GM18505 (cell line): ENCODE measurements around the gene F9.
"Not testable (repeated sequence)": the region's sequence is repeated elsewhere in the genome, so short reads cannot be mapped to it uniquely, and the experiment has no call there.

ENCODE experiments used
- ATAC-seq: cut with Tn5 transposase; IDR thresholded peaks from one replicate; pipeline ENCODE4 v1.9.1; 2021; ENCODE audit not compliant: unreplicated experiment
- POLR2A ChIP-seq: IDR thresholded peaks from 4 replicates; pipeline ENCODE4 v1.6.1; 2011; ENCODE audit warnings: borderline replicate concordance; ENCODE audit not compliant: insufficient read depth, insufficient read length; ENCODE audit errors: extremely low read depth

Gene F9

DNA sequence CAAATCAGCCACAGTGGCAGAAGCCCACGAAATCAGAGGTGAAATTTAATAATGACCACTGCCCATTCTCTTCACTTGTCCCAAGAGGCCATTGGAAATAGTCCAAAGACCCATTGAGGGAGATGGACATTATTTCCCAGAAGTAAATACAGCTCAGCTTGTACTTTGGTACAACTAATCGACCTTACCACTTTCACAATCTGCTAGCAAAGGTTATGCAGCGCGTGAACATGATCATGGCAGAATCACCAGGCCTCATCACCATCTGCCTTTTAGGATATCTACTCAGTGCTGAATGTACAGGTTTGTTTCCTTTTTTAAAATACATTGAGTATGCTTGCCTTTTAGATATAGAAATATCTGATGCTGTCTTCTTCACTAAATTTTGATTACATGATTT is at the start of gene F9:
TSS of gene F9 (plus strand) at position 190 of the 400 bp plus-strand sequence. CDS start at position 216, 26 bp downstream.
- no peak for TF ChIP-seq POLR2A
- ATAC-seq = no peak

GRCh38 chrX:139483699-139484098 is 46.8 kb upstream of the F9 start:
- no peak for ATAC-seq
- TF ChIP-seq POLR2A = no peak

GRCh38 chrX:139484591-139484990 is 45.9 kb upstream of the F9 start:
- no peak for TF ChIP-seq POLR2A
- ATAC-seq = no peak

GRCh38 chrX:139495324-139495723 is 35.2 kb upstream of the F9 start:
- no peak for ATAC-seq
- TF ChIP-seq POLR2A = no peak

DNA sequence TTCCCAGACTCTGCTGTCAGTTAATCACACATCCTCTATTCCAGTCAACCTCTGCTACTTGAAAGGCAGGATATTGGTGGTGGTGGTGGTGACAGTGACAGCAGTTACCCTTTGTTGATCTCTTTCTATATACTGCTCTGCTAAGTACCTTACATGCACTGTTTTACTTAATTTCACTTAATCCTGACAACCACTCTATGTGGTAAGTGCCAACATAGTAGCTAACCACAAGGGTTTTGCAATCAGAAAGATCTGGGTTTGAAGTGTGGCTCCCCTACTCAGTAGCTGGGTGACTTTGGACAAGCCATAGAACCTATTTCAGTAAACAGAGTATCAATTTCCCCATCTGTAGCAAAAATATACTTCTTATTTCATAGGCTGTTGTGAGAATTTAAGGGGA is 24.2 kb upstream of the F9 start:
- ATAC-seq = no peak
- TF ChIP-seq POLR2A = no peak

- no peak for TF ChIP-seq POLR2A
- no peak for ATAC-seq
Observed at GRCh38 chrX:139508099-139508498, 22.4 kb upstream of the F9 start.

GRCh38 chrX:139518475-139518874 is 12.1 kb upstream of the F9 start:
- ATAC-seq = no peak
- no peak for TF ChIP-seq POLR2A

DNA sequence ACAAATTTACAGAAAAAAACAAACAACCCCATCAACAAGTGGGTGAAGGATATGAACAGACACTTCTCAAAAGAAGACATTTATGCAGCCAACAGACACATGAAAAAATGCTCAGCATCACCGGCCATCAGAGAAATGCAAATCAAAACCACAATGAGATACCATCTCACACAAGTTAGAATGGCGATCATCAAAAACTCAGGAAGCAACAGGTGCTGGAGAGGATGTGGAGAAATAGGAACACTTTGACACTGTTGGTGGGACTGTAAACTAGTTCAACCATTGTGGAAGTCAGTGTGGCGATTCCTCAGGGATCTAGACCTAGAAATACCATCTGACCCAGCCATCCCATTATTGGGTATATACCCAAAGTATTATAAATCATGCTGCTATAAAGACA is 1.7 kb upstream of the F9 start:
- ATAC-seq = not testable (repeated sequence)

GRCh38 chrX:139532834-139533233 is 2.3 kb downstream of the F9 start:
- TF ChIP-seq POLR2A = no peak
- ATAC-seq = no peak

DNA sequence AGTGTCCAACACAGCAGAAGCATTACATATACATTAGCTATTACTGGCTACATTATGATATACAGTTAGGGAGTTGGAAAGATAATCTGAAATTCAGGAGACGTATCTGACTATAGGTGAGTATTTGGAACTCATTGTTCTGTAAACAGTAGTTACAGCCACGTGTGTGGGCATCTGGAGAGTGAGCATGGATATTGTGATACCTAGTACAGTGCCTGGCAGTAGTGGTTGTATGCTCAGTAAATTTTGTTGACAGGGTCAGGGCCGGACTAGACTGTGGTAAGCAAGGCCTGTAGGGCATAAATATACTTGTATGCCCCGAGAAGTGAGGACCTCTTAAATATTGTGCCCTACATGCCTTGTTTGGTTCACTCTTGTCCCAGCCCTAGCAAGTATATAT is 2.9 kb downstream of the F9 start:
- ATAC-seq = no peak
- TF ChIP-seq POLR2A = no peak

- no peak for TF ChIP-seq POLR2A
- no peak for ATAC-seq
Observed at GRCh38 chrX:139538907-139539790, 8.6 kb downstream of the F9 start.

GRCh38 chrX:139542652-139543051 is 12.1 kb downstream of the F9 start:
- ATAC-seq = no peak
- TF ChIP-seq POLR2A = no peak

GRCh38 chrX:139543920-139544319 is 13.4 kb downstream of the F9 start:
- TF ChIP-seq POLR2A = no peak

DNA sequence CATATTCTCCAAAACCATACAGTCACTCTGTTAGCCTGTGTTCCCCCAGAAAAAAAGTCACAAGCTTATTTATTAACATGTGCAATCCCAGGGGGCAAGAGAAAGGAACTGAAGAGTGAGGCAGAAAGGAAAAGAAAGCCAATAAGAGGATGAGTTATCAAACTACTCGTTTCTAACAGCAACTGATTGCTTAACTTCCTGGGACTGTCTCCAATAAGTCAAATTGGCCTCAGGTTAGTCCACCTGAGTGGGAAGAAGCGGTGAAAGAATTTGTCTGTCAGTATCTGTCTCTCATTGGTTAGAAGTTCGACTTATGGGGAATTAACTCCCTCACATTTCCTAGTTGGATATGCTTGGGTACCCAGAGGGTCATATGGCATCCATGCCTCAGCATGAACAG is 14.1 kb downstream of the F9 start:
- ATAC-seq = no peak
- TF ChIP-seq POLR2A = no peak

More at GRCh38 chrX:139543920-139544319, 13.4 kb downstream of the F9 start:
- ATAC-seq = no peak
